PC-9 (cell line): ENCODE results near the gene KAZALD1.

ENCODE experiments used
- CTCF ChIP-seq: fragments of 200-600 bp; sonication (generic); conservative IDR thresholded peaks from 2 replicates; pipeline ENCODE4 v1.6.1; 2017; ENCODE audit warnings: mixed run types, antibody characterized with exemption, mild to moderate bottlenecking, moderate library complexity
- EZH2 ChIP-seq: fragments of 200-600 bp; sonication (generic); IDR thresholded peaks from 2 replicates; pipeline ENCODE4 v1.8.0; 2017; ENCODE audit warnings: antibody characterized with exemption, low read depth

- TF ChIP-seq CTCF (no peak), EZH2 (no peak)
These were observed 8.3 kb upstream of the KAZALD1 start for GRCh38 chr10:101053516-101053915.
